HG02642 (cell line): ENCODE results near the gene U2AF2.

Experiments
- ATAC-seq: cut with Tn5 transposase; IDR thresholded peaks from one replicate; pipeline ENCODE4 v1.9.1; 2021; ENCODE audit warnings: mild to moderate bottlenecking; ENCODE audit not compliant: unreplicated experiment, poor library complexity

The U2AF2 gene

GRCh38 chr19:55654868-55655647 lies at the start of gene U2AF2:
Gene U2AF2, plus strand, starts transcription at chr19:55655035. Its CDS starts 70 bp downstream, at chr19:55655105.
- peak; percentile 43 for ATAC-seq

GRCh38 chr19:55605207-55605636 lies 49.6 kb upstream of the U2AF2 start:
- peak; percentile 79 for ATAC-seq

- peak; percentile 27 for ATAC-seq
These were observed 49.0 kb upstream of the U2AF2 start, which contains the start of gene ZNF865 for GRCh38 chr19:55605637-55606470. Gene ZNF865, plus strand, starts transcription at chr19:55605647. Its CDS starts 7,972 bp downstream, at chr19:55613619.

GRCh38 chr19:55606471-55606787 lies 48.4 kb upstream of the U2AF2 start:
- no peak for ATAC-seq

- ATAC-seq = no peak
These were observed 48.0 kb upstream of the U2AF2 start for GRCh38 chr19:55606817-55607216.

- ATAC-seq = no peak
These were observed 45.5 kb upstream of the U2AF2 start for GRCh38 chr19:55609326-55609725.

- no peak for ATAC-seq
These were observed 43.4 kb upstream of the U2AF2 start for GRCh38 chr19:55611300-55611982.

GRCh38 chr19:55611983-55612645 lies 42.7 kb upstream of the U2AF2 start:
- ATAC-seq = no peak

- ATAC-seq = no peak
These were observed 41.4 kb upstream of the U2AF2 start for GRCh38 chr19:55613396-55613795.

GRCh38 chr19:55613930-55614710 lies 40.7 kb upstream of the U2AF2 start:
- ATAC-seq = no peak

GRCh38 chr19:55614711-55615542 lies 39.9 kb upstream of the U2AF2 start:
- ATAC-seq = no peak

GRCh38 chr19:55615543-55616394 lies 39.1 kb upstream of the U2AF2 start:
- ATAC-seq = no peak

GRCh38 chr19:55616395-55616875 lies 38.4 kb upstream of the U2AF2 start:
- no peak for ATAC-seq

GRCh38 chr19:55617426-55617825 lies 37.4 kb upstream of the U2AF2 start:
- ATAC-seq = no peak

GRCh38 chr19:55618426-55618825 lies 36.4 kb upstream of the U2AF2 start:
- no peak for ATAC-seq

- ATAC-seq = no peak
These were observed 35.5 kb upstream of the U2AF2 start for GRCh38 chr19:55619286-55619685.

- no peak for ATAC-seq
These were observed 34.2 kb upstream of the U2AF2 start for GRCh38 chr19:55620410-55621204.
